Activated naive CD4-positive, alpha-beta T cell treated with anti-CD3 and anti-CD28 coated beads, Interleukin-2, amount 50 U/mL, for 24 hours (primary cell): ENCODE data around the gene BTBD9.

Experiments
- H3K27ac Mint-ChIP-seq: one replicate; pipeline ENCODE4 v1.8.0; 2021; ENCODE audit warnings: mild to moderate bottlenecking, mixed read lengths
- H3K27me3 Mint-ChIP-seq: one replicate; pipeline ENCODE4 v1.8.0; 2021; ENCODE audit warnings: mixed read lengths
- H3K36me3 Mint-ChIP-seq: one replicate; pipeline ENCODE4 v1.8.0; 2021; ENCODE audit warnings: mixed read lengths
- H3K4me1 Mint-ChIP-seq: one replicate; pipeline ENCODE4 v1.8.0; 2021; ENCODE audit warnings: mixed read lengths
- H3K4me3 Mint-ChIP-seq: one replicate; pipeline ENCODE4 v1.8.0; 2021; ENCODE audit warnings: mild to moderate bottlenecking, mixed read lengths
- H3K9me3 Mint-ChIP-seq: one replicate; pipeline ENCODE4 v1.8.0; 2021; ENCODE audit warnings: mixed read lengths

The BTBD9 gene

DNA sequence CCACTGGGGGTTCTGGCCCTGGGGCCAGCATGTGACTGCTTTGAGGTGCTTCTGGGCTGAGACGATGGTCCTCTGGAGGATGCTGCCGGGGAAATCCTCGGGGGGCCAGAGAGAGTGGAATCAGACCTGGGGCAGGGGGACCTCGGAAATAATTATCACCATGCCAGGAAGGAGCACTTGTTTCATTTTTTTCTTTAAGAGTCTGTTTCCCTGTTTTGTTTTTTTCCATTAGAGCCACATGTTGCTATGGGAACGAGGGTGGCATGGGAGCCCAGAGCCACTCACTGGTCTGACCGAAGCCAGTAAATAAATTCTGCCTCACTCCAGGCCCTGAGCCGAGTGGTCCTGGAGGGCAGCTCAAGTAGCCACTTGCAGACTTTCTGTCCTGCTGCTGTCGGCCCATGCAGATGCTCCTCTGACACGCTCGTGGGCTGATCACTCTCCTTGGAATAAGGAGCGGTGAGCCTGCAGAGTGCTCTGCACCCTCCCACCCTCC is 455.1 kb downstream of the BTBD9 start:
- Mint-ChIP-seq H3K4me3 (no peak overlapping the region), H3K4me1 (peaks cover 5% of the 10 kb centered on the region), H3K27me3 (no peaks in the 10 kb centered on the region), H3K27ac (no peak overlapping the region), H3K36me3 (peaks cover 7% of the 10 kb centered on the region), H3K9me3 (no peaks in the 10 kb centered on the region)

DNA sequence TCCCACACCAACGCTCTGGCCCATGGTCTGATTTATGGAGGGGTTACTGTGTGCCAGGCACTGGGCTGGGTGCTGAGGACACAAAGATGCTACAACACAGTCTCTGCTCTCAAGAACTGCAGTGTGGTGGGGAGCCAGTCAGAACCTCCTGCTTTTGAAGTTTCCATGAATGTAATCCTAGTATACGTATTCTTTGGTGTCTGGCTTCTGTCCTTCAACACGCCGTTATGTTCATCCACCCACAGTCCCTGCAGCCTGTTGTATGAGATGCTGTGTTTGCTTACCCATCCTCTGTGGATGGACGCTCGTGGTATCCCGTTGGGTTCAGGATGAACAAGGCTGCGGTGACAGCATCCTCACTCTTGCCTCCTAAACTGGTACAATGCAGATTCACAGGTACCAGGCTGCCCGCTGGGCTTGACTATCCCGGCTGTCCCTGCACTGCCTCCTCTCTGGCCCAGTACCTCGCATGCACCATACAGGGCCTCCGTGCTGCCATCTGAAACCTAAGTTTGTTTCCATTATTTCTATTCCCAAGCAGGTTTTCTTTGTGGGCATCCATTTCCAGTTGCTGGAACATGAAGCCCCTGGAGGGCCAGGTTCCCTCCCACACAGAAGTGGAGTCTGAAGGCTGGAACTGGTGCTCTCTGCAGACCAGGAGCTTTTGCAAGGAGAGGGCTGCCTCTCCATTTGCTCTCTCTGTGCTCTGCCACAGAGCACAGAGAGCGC is 455.7 kb downstream of the BTBD9 start:
- Mint-ChIP-seq H3K4me3 (no peak overlapping the region), H3K27me3 (no peaks in the 10 kb centered on the region), H3K27ac (no peak overlapping the region), H3K9me3 (no peaks in the 10 kb centered on the region), H3K36me3 (peaks cover 7% of the 10 kb centered on the region), H3K4me1 (peaks cover 5% of the 10 kb centered on the region)

DNA sequence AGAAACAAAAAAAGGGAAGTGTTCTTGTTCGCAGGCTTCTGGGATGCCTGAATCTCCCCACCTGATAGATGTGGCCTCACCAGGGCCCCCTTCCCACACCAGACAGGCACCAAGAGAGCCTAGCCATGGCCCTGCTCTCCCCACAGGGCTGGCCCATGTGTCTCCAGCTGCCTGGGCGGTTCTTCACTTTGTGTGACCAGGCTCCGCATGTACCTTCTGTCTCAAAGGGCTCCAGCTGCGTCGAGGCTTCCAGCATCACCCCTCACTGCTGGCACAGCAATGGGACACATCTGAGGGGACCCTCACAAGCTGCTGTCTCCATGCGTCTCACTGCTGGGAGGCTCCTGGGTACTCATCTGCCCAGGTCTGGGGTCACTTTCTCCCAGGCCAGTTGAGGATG is 457.3 kb downstream of the BTBD9 start:
- Mint-ChIP-seq H3K27ac (no peak overlapping the region), H3K4me3 (no peak overlapping the region)

DNA sequence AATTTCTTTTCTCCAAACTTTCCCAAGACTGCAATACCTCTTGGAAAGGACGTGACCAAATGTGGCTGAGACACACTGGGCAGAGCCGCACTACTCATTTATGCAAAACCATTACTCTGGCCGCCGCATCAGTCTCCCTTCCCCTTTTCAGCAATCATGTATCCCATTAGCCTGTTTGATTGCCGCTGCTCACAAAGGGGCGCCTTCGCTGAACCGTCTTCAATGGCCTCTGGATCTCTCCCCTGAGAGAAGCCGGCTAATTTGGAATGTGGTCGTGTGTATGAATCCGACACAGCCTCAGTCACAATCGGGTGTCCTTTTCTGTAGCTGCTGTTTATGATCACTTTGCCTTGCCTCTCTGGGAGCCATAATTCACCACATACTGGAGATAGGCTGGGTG is 459.1 kb downstream of the BTBD9 start:
- Mint-ChIP-seq H3K27ac (no peak overlapping the region), H3K9me3 (no peaks in the 10 kb centered on the region), H3K27me3 (no peaks in the 10 kb centered on the region), H3K36me3 (peaks cover 3% of the 10 kb centered on the region), H3K4me3 (no peak overlapping the region), H3K4me1 (peaks cover 5% of the 10 kb centered on the region)

More for the DNA sequence above, 457.3 kb downstream of the BTBD9 start:
- peaks cover 5% of the 10 kb centered on the region for H3K4me1 Mint-ChIP-seq
- H3K9me3 Mint-ChIP-seq = no peaks in the 10 kb centered on the region
- peaks cover 7% of the 10 kb centered on the region for H3K36me3 Mint-ChIP-seq
- no peaks in the 10 kb centered on the region for H3K27me3 Mint-ChIP-seq

DNA sequence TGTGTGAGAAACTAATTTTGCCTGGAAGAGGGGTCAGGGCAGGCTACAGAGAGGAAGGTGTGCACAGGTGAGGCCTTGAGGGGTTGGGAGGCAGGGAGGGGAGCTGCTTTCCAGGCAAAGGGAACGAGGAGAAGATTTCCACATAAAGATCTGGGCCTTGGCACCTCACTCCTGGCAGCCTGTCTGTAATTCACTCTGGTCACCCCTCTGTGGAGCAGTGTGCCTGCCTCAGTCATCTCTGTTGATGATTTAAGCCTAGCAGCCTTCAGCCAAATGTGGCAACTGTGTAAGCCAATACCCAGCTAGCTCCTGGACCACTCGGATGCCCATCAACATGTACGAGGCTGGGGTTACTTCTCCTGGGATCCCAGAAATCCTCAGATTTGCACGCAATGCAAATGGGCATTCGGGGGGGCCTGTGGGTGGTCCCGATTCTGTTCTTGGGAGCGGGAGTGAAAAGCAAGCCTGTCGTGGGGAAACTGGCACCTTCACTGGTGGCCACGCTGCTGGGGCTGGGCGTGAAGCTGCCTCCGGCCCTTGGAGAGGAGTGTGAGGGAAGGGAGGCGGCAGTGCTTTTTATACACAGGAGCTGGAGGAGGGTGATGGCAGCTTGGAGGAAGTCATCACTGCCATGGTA is 459.8 kb downstream of the BTBD9 start:
- H3K4me3 Mint-ChIP-seq = no peak overlapping the region
- no peaks in the 10 kb centered on the region for H3K27me3 Mint-ChIP-seq
- no peak overlapping the region for H3K27ac Mint-ChIP-seq
- H3K9me3 Mint-ChIP-seq = no peaks in the 10 kb centered on the region
- peaks cover 4% of the 10 kb centered on the region for H3K36me3 Mint-ChIP-seq
- H3K4me1 Mint-ChIP-seq = peaks cover 5% of the 10 kb centered on the region

DNA sequence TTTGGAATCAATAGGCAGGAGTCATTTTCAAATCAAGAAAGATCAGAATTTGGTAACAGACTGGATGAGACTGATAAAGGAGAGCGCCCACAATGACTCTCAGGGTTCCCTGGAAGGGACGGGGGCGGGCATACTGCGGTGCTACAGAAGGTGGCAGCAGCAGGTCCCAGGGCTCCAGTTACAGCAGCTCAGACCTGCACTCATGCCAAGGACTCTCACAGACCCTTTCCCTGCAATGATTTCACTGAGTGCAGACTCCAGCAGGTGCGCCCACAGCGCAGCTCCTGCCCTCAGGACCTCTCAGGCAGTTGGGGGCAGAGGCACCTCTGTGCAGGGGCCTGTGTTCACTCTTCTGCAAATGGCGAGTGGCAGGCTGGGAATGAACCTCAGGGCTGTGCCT is 460.4 kb downstream of the BTBD9 start:
- H3K9me3 Mint-ChIP-seq = no peaks in the 10 kb centered on the region
- no peak overlapping the region for H3K27ac Mint-ChIP-seq
- H3K4me1 Mint-ChIP-seq = peaks cover 5% of the 10 kb centered on the region
- H3K27me3 Mint-ChIP-seq = no peaks in the 10 kb centered on the region
- H3K36me3 Mint-ChIP-seq = peaks cover 4% of the 10 kb centered on the region
- H3K4me3 Mint-ChIP-seq = no peak overlapping the region

DNA sequence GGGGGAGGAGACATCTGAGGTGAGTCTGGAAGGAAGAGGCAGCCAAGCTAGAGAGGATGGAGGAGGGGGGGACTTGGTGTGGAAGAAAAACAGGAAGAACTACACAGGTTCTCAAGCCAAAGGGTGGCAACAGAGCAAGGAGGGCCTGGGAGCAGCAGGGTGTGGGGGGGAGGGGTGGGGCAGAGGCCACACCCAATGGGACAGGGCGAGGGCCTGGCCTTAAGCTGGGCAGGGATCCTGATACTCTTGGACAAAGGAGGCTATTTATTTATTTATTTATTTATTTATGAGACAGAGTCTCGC is 461.2 kb downstream of the BTBD9 start:
- Mint-ChIP-seq H3K27me3 (no peaks in the 10 kb centered on the region), H3K36me3 (peaks cover 4% of the 10 kb centered on the region), H3K9me3 (no peaks in the 10 kb centered on the region), H3K4me3 (no peak overlapping the region), H3K27ac (no peak overlapping the region), H3K4me1 (peaks cover 6% of the 10 kb centered on the region)

DNA sequence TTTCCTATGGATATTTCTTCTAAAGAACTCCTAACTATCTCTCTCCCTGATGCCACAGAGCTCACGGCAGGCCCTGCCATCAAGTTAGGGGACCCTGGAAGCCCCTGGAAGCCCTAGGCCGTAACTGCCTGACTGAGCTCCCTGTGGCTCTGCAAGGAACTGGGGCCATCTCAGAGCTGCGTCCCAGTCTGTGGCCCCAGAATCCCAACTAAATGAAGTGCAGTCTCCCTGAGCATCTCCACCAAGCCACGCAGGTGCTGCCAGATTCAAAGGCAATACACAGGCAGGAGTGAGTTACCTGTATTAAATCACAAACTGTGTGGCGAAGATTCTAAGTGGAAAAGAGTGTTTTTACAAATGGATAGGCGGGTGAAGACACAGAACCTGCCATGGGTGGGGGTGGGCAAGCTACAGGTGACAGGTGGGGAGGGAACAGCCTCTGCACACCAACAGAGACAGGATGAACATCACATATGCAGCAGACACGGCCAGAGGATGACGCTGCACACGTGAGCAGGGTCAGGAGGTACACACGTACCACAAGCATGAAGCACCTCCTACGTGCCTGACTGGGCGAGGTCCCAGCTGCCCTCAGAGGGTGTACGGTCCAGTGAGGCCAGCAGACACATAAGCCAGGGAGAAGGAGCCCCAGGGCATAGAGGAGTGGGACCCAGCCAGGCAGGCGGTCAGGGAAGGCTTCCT is 461.7 kb downstream of the BTBD9 start:
- no peaks in the 10 kb centered on the region for H3K9me3 Mint-ChIP-seq
- H3K27me3 Mint-ChIP-seq = no peaks in the 10 kb centered on the region
- H3K4me1 Mint-ChIP-seq = peaks cover 9% of the 10 kb centered on the region
- H3K4me3 Mint-ChIP-seq = no peak overlapping the region
- H3K27ac Mint-ChIP-seq = no peak overlapping the region
- H3K36me3 Mint-ChIP-seq = peaks cover 2% of the 10 kb centered on the region

DNA sequence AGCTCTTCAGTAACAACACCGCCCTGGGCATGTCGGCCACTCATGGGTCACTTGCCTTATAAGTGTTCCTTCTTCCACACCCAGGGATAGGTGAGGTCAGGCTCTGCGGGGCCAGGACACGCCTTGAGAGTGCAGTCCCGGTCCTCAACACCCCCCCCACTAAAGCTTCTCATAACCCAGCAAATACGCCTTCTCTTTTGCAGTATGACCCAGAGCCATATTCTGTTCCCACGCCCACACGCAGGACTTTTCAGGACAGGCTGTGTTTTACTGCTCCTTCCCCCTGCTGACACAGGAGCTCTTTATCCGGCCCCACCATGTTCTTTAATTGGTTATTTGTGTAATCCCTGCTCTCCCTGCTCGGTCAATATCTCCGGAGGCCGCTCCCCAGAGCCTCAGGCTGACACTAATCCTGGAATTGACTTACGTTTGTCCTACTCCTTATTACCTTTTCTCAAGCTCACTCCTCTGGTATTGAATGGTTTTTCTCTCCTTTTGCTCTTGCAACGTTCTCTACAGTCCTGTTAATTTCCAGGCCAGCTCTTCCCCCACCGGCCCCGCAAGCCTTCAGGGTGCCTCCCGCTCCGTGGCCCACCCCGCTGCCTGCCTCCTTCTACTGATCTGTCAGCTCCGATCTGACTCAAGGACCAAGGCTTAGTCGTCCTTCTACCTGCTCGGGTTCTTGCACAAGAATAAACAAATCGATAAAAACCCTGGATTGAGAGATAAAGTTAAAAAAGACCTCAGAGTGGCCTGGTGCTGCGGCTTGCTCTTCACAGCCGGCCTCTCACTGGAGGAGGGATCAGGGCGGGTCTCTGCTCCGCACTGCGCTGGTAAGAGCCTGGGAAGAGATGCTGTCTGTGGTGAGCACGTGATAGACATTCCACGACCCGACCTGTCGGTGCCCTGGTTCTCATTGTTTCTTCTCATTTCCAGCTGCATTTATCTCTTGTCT is 462.7 kb downstream of the BTBD9 start:
- no peaks in the 10 kb centered on the region for H3K9me3 Mint-ChIP-seq
- peaks cover 2% of the 10 kb centered on the region for H3K36me3 Mint-ChIP-seq
- H3K27me3 Mint-ChIP-seq = no peaks in the 10 kb centered on the region
- no peak overlapping the region for H3K4me3 Mint-ChIP-seq
- H3K4me1 Mint-ChIP-seq = peaks cover 9% of the 10 kb centered on the region
- H3K27ac Mint-ChIP-seq = no peak overlapping the region

DNA sequence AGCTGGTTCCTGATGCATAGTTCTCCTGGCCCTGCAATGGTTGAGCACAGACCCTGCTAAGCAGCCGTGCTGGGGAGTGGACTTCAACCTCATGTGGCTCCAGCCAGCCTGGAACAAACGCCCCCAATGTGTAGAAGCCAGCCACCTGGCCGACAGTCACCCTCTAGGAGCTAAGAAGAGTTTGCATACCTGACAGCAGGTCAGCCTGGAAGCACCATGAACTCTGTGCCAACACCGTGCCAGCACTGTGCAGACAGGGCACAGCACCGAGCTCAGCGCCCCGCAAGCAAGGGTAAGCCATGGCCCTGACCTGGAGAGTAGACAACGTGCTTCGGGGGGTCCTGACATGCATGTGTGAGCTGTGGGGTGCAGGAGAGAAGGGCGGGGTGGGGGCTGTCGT is 463.9 kb downstream of the BTBD9 start:
- Mint-ChIP-seq H3K27me3 (no peaks in the 10 kb centered on the region), H3K36me3 (peaks cover 2% of the 10 kb centered on the region), H3K4me1 (peaks cover 9% of the 10 kb centered on the region), H3K27ac (no peak overlapping the region), H3K4me3 (no peak overlapping the region), H3K9me3 (no peaks in the 10 kb centered on the region)

DNA sequence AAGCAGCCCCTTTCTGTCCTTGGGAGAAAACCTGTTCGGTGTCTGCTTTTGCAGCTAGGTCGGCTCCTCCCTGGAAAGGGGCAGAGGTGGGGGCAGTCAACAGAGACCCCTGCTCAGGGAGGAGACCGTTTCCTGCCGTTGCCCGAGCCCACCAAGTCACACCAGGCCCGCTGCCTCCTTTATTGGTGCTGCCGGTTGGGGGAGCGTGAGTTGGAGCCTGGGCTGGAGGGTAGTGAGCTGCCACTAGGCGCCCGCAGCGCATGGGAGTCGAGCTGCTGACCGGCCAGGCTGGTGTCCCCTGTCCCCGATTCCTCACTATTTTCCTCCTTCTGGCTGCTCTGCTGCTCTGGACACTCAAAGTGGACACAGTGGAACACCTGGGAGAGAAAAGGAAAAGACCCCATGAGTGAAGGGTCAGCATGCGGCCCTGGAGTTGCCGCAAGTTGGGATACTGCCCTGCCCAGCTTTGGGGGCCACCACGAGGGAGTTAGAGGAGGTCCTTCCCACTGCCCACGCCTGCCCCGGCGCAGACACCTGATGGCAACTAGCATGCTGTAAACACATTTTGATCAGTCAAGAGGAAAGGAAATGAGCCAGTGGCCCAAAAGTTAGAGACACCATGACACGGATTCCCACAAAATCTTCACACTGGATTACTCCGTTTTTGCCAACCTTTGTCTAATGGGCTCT is 464.8 kb downstream of the BTBD9 start:
- Mint-ChIP-seq H3K27me3 (no peaks in the 10 kb centered on the region), H3K27ac (no peak overlapping the region), H3K4me3 (no peak overlapping the region), H3K9me3 (no peaks in the 10 kb centered on the region), H3K36me3 (peaks cover 2% of the 10 kb centered on the region), H3K4me1 (peaks cover 4% of the 10 kb centered on the region)

DNA sequence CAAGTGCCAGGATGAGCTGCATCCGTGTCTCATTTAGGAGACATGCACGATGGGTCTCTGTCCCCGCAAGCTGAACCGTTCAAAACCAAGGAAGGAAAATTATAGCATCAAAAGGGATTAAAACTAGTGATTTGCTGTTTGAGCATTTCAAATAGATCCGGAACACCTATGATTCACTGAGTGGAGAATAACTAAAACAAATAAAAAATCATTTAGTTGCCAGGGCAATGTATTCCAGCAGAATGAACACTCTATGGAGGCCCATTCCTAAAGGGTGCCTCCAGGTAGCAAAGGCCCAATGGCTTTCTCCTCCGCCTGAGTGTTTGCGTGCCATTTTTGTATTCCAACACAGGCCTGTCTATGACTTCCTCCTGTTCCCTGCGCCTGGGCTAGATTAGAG is 465.4 kb downstream of the BTBD9 start:
- peaks cover 4% of the 10 kb centered on the region for H3K4me1 Mint-ChIP-seq
- H3K36me3 Mint-ChIP-seq = peaks cover 2% of the 10 kb centered on the region
- peak overlapping the region; percentile 19 for H3K27ac Mint-ChIP-seq
- no peak overlapping the region for H3K4me3 Mint-ChIP-seq
- no peaks in the 10 kb centered on the region for H3K27me3 Mint-ChIP-seq
- no peaks in the 10 kb centered on the region for H3K9me3 Mint-ChIP-seq

DNA sequence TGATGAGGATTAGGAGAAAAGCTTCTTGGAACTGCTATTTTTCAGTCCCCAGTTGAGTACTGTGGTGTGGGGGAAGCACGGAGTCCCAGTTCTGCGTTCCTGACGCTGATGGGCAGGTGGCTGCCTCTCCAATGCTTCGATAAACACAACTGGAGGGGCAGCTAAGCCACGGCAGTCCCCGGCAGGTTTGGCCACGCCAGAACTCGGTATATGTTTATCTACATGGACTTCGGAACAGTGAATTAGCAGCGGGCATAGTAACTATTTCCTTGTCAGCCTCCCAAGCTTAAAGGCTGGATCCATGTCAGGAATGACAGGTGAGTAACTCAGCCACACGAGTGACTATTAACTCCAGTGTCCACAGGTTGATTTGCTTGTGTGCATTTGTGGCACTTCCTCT is 465.8 kb downstream of the BTBD9 start:
- H3K36me3 Mint-ChIP-seq = peaks cover 2% of the 10 kb centered on the region
- peak overlapping the region; percentile 19 for H3K27ac Mint-ChIP-seq
- H3K9me3 Mint-ChIP-seq = no peaks in the 10 kb centered on the region
- no peaks in the 10 kb centered on the region for H3K27me3 Mint-ChIP-seq
- H3K4me3 Mint-ChIP-seq = no peak overlapping the region
- peaks cover 4% of the 10 kb centered on the region for H3K4me1 Mint-ChIP-seq

DNA sequence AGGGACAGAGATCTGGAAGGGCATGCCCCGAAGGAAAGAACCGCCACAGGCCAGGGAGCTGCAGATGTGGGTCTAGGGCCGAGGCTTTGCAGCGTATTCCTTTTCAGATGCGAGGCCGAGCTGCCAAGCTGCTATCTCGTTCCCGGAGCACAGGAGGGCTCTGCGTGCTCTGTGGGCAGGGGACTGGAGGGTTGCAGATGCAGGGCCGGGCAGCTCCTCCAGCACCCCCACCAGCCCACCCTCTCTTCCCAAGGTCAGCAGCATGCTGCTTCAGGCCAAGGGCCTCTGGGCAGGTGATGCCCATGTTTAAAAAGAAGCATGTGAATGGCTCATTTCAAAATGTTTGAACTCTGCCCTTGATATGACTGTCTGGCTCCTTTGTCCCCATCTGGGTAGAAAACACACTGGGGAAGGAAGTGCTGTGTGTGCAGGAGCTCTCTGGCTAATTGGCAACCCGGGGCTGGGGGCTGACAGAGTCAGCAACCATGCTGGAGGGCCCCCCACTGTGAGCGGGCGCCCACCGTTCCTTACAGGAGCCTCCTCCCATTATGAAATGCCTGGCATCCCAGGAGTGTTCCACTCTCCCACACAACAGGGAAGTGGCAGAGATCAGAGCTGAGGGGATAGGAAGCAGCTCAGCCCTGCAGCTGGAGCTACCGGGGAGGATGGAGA is 466.9 kb downstream of the BTBD9 start:
- H3K27me3 Mint-ChIP-seq = no peaks in the 10 kb centered on the region
- no peak overlapping the region for H3K4me3 Mint-ChIP-seq
- H3K9me3 Mint-ChIP-seq = no peaks in the 10 kb centered on the region
- H3K4me1 Mint-ChIP-seq = peaks cover 4% of the 10 kb centered on the region
- H3K27ac Mint-ChIP-seq = no peak overlapping the region
- peaks cover 2% of the 10 kb centered on the region for H3K36me3 Mint-ChIP-seq
